HepG2 (cell line): Measurements from ENCODE around the gene TC2N. TPM values are rescaled to one million over a fixed set of nuclear protein-coding genes. Genes with fewer than 3 reads are reported as not detected.

Experiments
- ARID3A ChIP-seq: IDR thresholded peaks from 2 replicates; pipeline ENCODE4 v1.6.1; 2012; ENCODE audit warnings: low read depth, low read length, improper control_type of control experiment
- ARID4A ChIP-seq: sonication (generic); formaldehyde crosslinking; IDR thresholded peaks from 2 replicates; pipeline ENCODE4 v1.5.0; 2020; ENCODE audit warnings: mild to moderate bottlenecking, missing genetic modification reagents, borderline replicate concordance
- ATF6 ChIP-seq: sonication (generic); formaldehyde crosslinking; conservative IDR thresholded peaks from 2 replicates; pipeline ENCODE4 v1.4.0; 2020; ENCODE audit warnings: missing genetic modification reagents
- CTCF ChIP-seq: sonication (generic); formaldehyde crosslinking; IDR thresholded peaks from 2 replicates; pipeline ENCODE4 v1.5.0; 2020; ENCODE audit warnings: mild to moderate bottlenecking, missing genetic modification reagents, moderate library complexity
- HNRNPH1 ChIP-seq: fragments of 200-400 bp; formaldehyde crosslinking; optimal IDR thresholded peaks from 2 replicates; pipeline ENCODE3; 2017; ENCODE audit warnings: mild to moderate bottlenecking, low read depth, low read length
- ONECUT2 ChIP-seq: sonication (generic); formaldehyde crosslinking; IDR thresholded peaks from 2 replicates; pipeline ENCODE4 v1.4.0; 2020; ENCODE audit warnings: missing genetic modification reagents
- ZHX2 ChIP-seq, 2 experiments: sonication (generic) in 1 of 2; formaldehyde crosslinking in 1 of 2; IDR thresholded peaks; 2 replicates each; pipeline versions ENCODE4 v1.6.1 to v1.9.0; 2014 to 2022; ENCODE audit warnings: antibody characterized with exemption in 1 of 2, borderline replicate concordance in 1 of 2, inconsistent platforms in 1 of 2, low read depth in 1 of 2, missing genetic modification reagents in 1 of 2
- ZNF263 ChIP-seq: sonication (generic); formaldehyde crosslinking; IDR thresholded peaks from 2 replicates; pipeline ENCODE4 v1.4.0; 2020; ENCODE audit warnings: missing genetic modification reagents
- ZNF382 ChIP-seq: sonication (generic); formaldehyde crosslinking; IDR thresholded peaks from 2 replicates; pipeline ENCODE4 v1.5.0; 2020; ENCODE audit warnings: missing genetic modification reagents, mild to moderate bottlenecking, borderline replicate concordance
- ZNF546 ChIP-seq: sonication (generic); formaldehyde crosslinking; conservative IDR thresholded peaks from 2 replicates; pipeline ENCODE4 v1.8.1; 2023; ENCODE audit warnings: mild to moderate bottlenecking, missing genetic modification reagents
- ZNF704 ChIP-seq: sonication (generic); formaldehyde crosslinking; IDR thresholded peaks from 2 replicates; pipeline ENCODE4 v1.8.1; 2023; ENCODE audit warnings: mild to moderate bottlenecking, inconsistent platforms, moderate library complexity, missing genetic modification reagents, borderline replicate concordance
- polyA plus RNA-seq, 8 experiments: library from polyadenylated mRNA; depleted of rRNA in 3 of 8; stranded (reverse) in 7 of 8; unstranded in 1 of 8; fragments of >200 nt; fragmentation: Illumina TruSeq in 4 of 8; extraction: Trizol in 4 of 8; gene quantifications; 2 replicates each; pipeline versions ENCODE4 v1.2.1 to v1.2.3, GENCODE V29; 2011 to 2016; ENCODE audit warnings: low read depth in 4 of 8, missing spikeins in 1 of 8, mixed read lengths in 1 of 8; ENCODE audit not compliant: insufficient read depth in 1 of 8
- total RNA-seq, 5 experiments: library from RNA; depleted of rRNA; stranded (reverse); fragments of >200 nt; fragmentation: Illumina TruSeq; extraction: Trizol; gene quantifications; 2 replicates each; pipeline ENCODE4 v1.2.3, GENCODE V29; 2016; ENCODE audit warnings: low read depth in 1 of 5

The TC2N gene
- total and polyA plus RNA-seq, 2 of the 13 experiments (the other 11 are each of a cell fraction or from before 2014, with no cell fraction given), result 0.03 TPM; not detected in 1

GRCh38 chr14:91876492-91876891, 9.2 kb upstream of the TC2N start (continued):
- no peak for TF ChIP-seq ZHX2 (IDR thresholded peaks at IDR 0.05; ENCODE audit: low read depth)
- no peak for TF ChIP-seq ZHX2 (CRISPR knock-in tag; IDR thresholded peaks at IDR 0.05; ENCODE audit: borderline replicate concordance)
- TF ChIP-seq ONECUT2 (CRISPR knock-in tag), result no peak
- no peak for TF ChIP-seq ZNF704 (CRISPR knock-in tag)
- TF ChIP-seq ATF6 (CRISPR knock-in tag), result no peak
- 0 out of 2 replicates have a peak, but pooled peaks have one; percentile 18 for TF ChIP-seq ZNF263 (CRISPR knock-in tag)
- peak; percentile 24; the same call in 1 of the 2 replicates for TF ChIP-seq CTCF (CRISPR knock-in tag)
- TF ChIP-seq ARID3A, result no peak
- TF ChIP-seq ZNF546, result no peak
- TF ChIP-seq HNRNPH1, result no peak
- TF ChIP-seq ZNF382 (CRISPR knock-in tag), result no peak
- no peak for TF ChIP-seq ARID4A
